Neural progenitor cell (in vitro differentiated cells): Measurements from ENCODE around the gene CFAP43.
A peak's percentile ranks its signal among the peaks of the same experiment; 100 is the strongest.

Experiments used
- CTCF ChIP-seq: fragments of 200-600 bp; sonication (generic); IDR thresholded peaks from 2 replicates; pipeline ENCODE4 v1.5.1; 2017; ENCODE audit warnings: antibody characterized with exemption, mild to moderate bottlenecking
- EZH2 ChIP-seq: fragments of 200-600 bp; sonication (generic); IDR thresholded peaks from 2 replicates; pipeline ENCODE4 v1.6.1; 2017; ENCODE audit warnings: antibody characterized with exemption, mild to moderate bottlenecking, moderate library complexity

- TF ChIP-seq CTCF (peak; percentile 55), EZH2 (no peak)
Observed at GRCh38 chr10:104127411-104127810, 104.8 kb downstream of the CFAP43 start.
